Measurements from ENCODE around the gene CD36.

CD36 gene

DNA sequence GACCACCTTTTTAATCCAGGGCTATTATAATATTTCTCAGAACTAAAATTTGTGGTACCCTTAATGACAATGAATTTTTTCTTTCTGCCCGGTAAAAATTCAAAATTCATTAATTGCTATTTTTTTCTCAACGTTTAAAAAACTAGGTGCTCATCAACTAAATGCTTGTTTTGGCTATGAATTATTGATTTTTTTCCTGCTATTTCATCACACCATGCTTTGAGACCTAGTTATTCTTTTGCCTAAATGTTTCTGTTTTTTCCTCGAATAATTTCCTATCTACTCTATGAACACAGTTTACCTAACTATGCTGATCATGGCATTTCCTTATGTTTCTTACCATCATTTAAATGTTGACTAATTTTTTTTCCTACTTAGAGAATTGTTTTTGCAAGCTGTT is 5.6 kb upstream of the CD36 start:
- Histone ChIP-seq H3K9ac (ENCODE audit: low read length) (no peak overlapping the region), H3K27ac (ENCODE audit: low read length) (no peak overlapping the region), H3K27me3 (ENCODE audit: low read depth, low read length) (no peaks in the 10 kb centered on the region), H3K79me2 (ENCODE audit: low read length) (no peaks in the 10 kb centered on the region), H3K4me1 (ENCODE audit: low read length) (peaks cover 37% of the 10 kb centered on the region), H4K20me1 (ENCODE audit: insufficient read depth, low read length) (no peaks in the 10 kb centered on the region), H3K9me3 (ENCODE audit: insufficient read depth, low read length) (no peaks in the 10 kb centered on the region), H3K36me3 (replicated peaks; ENCODE audit: low read depth, low read length) (no peaks in the 10 kb centered on the region), H3K4me2 (ENCODE audit: low read length) (no peak overlapping the region), H2AFZ (ENCODE audit: low read depth, low read length) (no peak overlapping the region), H3K4me3 (ENCODE audit: low read length) (no peak overlapping the region)
- TF ChIP-seq, protein P1, sequence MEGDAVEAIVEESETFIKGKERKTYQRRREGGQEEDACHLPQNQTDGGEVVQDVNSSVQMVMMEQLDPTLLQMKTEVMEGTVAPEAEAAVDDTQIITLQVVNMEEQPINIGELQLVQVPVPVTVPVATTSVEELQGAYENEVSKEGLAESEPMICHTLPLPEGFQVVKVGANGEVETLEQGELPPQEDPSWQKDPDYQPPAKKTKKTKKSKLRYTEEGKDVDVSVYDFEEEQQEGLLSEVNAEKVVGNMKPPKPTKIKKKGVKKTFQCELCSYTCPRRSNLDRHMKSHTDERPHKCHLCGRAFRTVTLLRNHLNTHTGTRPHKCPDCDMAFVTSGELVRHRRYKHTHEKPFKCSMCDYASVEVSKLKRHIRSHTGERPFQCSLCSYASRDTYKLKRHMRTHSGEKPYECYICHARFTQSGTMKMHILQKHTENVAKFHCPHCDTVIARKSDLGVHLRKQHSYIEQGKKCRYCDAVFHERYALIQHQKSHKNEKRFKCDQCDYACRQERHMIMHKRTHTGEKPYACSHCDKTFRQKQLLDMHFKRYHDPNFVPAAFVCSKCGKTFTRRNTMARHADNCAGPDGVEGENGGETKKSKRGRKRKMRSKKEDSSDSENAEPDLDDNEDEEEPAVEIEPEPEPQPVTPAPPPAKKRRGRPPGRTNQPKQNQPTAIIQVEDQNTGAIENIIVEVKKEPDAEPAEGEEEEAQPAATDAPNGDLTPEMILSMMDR (IDR thresholded peaks at IDR 0.05; ENCODE audit: low read depth, low read length), result no peak
- TF ChIP-seq EZH2phosphoT487 (IDR thresholded peaks at IDR 0.05; ENCODE audit: low read depth), result no peak

DNA sequence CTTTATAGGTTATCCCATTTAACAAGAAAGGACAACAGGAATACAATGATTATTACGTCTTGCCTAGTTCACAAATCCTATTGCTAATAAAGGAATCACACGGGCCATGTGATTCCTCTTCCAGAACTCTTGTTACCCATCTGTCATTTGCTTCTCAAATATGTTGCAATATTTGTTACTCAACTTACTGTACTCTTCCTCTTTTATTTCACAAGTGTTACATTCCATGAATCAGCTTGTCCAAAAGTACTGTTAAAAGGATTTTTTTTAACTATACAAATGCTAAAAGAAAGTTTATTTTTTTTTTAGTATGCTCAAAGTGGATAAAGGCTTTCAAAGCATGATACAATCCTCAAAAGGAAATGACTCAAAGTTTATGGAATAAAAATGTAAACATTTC is 3.9 kb upstream of the CD36 start:
- no peak overlapping the region for H2AFZ ChIP-seq (ENCODE audit: low read depth, low read length)
- H3K9ac ChIP-seq (ENCODE audit: low read length), result no peak overlapping the region
- no peak for TF ChIP-seq EZH2phosphoT487 (IDR thresholded peaks at IDR 0.05; ENCODE audit: low read depth)
- TF ChIP-seq, protein P1 (IDR thresholded peaks at IDR 0.05; ENCODE audit: low read depth, low read length), result no peak
- H3K4me2 ChIP-seq (ENCODE audit: low read length), result no peak overlapping the region
- no peaks in the 10 kb centered on the region for H3K27me3 ChIP-seq (ENCODE audit: low read depth, low read length)
- peaks cover 1% of the 10 kb centered on the region for H3K36me3 ChIP-seq (replicated peaks; ENCODE audit: low read depth, low read length)
- no peak overlapping the region for H3K4me3 ChIP-seq (ENCODE audit: low read length)
- no peaks in the 10 kb centered on the region for H4K20me1 ChIP-seq (ENCODE audit: insufficient read depth, low read length)
- no peak overlapping the region for H3K27ac ChIP-seq (ENCODE audit: low read length)
- H3K9me3 ChIP-seq (ENCODE audit: insufficient read depth, low read length), result peaks cover 1% of the 10 kb centered on the region; the same call in 1 of the 2 replicates
- H3K4me1 ChIP-seq (ENCODE audit: low read length), result peaks cover 47% of the 10 kb centered on the region
- H3K79me2 ChIP-seq (ENCODE audit: low read length), result no peaks in the 10 kb centered on the region

DNA sequence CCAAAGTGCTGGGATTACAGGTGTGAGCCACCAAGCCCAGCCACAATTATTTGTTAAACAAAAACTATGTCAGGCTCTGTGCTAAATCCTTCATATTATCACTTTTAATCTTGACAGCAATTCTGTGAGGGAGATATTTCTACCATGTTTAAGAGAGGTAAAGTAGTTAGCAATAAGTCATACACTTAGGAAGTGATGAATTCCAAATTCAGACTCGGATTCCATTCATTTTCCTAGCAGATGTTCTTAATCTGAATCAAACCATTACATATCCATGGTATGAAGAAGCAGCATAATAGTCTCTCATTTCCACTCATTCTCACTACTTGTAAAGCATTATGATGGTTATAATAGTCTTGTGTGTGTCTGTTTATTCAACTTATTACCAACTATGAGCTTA is 2.9 kb upstream of the CD36 start:
- no peak overlapping the region for H3K27ac ChIP-seq (ENCODE audit: low read length)
- TF ChIP-seq, protein P1 (IDR thresholded peaks at IDR 0.05; ENCODE audit: low read depth, low read length), result no peak
- TF ChIP-seq EZH2phosphoT487 (IDR thresholded peaks at IDR 0.05; ENCODE audit: low read depth), result no peak
- no peak overlapping the region for H3K4me2 ChIP-seq (ENCODE audit: low read length)

DNA sequence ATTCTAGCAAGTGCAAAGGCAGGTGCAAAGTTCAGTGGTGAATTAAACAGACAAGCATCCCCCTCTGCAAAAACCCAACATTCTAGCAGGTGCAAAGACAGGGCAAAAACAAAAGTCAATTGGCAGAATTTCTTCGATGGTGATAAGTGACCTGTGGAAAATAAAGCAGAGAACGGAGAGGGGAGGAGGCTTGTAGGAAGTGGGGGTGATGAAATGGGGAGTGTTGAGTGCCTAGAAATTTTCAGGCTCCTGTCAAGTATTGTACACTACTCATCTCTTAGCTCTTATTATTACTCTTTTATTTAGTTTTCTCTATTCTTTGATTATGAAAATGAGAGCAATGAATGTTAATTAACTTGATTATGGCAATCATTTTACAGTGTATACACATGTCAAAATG is 2.4 kb upstream of the CD36 start:
- Histone ChIP-seq H3K4me3 (ENCODE audit: low read length) (no peak overlapping the region), H3K79me2 (ENCODE audit: low read length) (no peaks in the 10 kb centered on the region), H3K9me3 (ENCODE audit: insufficient read depth, low read length) (peaks cover 8% of the 10 kb centered on the region; the same call in 1 of the 2 replicates), H3K4me1 (ENCODE audit: low read length) (peaks cover 54% of the 10 kb centered on the region), H3K4me2 (ENCODE audit: low read length) (no peak overlapping the region), H3K36me3 (replicated peaks; ENCODE audit: low read depth, low read length) (peaks cover 14% of the 10 kb centered on the region), H3K27me3 (ENCODE audit: low read depth, low read length) (no peaks in the 10 kb centered on the region), H4K20me1 (ENCODE audit: insufficient read depth, low read length) (no peaks in the 10 kb centered on the region), H3K9ac (ENCODE audit: low read length) (no peak overlapping the region), H2AFZ (ENCODE audit: low read depth, low read length) (no peak overlapping the region), H3K27ac (ENCODE audit: low read length) (no peak overlapping the region)
- TF ChIP-seq, protein P1 (IDR thresholded peaks at IDR 0.05; ENCODE audit: low read depth, low read length), result no peak

More for the DNA sequence above, 2.9 kb upstream of the CD36 start:
- Histone ChIP-seq H3K4me1 (ENCODE audit: low read length) (peaks cover 49% of the 10 kb centered on the region), H4K20me1 (ENCODE audit: insufficient read depth, low read length) (no peaks in the 10 kb centered on the region), H3K9ac (ENCODE audit: low read length) (no peak overlapping the region), H3K79me2 (ENCODE audit: low read length) (no peaks in the 10 kb centered on the region), H3K4me3 (ENCODE audit: low read length) (no peak overlapping the region), H2AFZ (ENCODE audit: low read depth, low read length) (no peak overlapping the region), H3K27me3 (ENCODE audit: low read depth, low read length) (no peaks in the 10 kb centered on the region), H3K36me3 (replicated peaks; ENCODE audit: low read depth, low read length) (peaks cover 9% of the 10 kb centered on the region), H3K9me3 (ENCODE audit: insufficient read depth, low read length) (peaks cover 8% of the 10 kb centered on the region; the same call in 1 of the 2 replicates)
